ENCODE data around the gene SNAP25.

- TF ChIP-seq CTCF (IDR thresholded peaks at IDR 0.05; ENCODE audit: insufficient read depth, low read length, poor library complexity, severe bottlenecking), result no peak
- no peak for TF ChIP-seq EZH2phosphoT487 (conservative IDR thresholded peaks at IDR 0.05; ENCODE audit: low read length)
Observed at GRCh38 chr20:10344953-10345352, 126.3 kb downstream of the SNAP25 start.
